Fibroblast of skin of abdomen (primary cell): Measurements from ENCODE around the gene TMED8.

Experiments used
- DNase-seq: peaks from one replicate; pipeline ENCODE4 v3.0.0-alpha.2; 2013

The TMED8 gene

DNA sequence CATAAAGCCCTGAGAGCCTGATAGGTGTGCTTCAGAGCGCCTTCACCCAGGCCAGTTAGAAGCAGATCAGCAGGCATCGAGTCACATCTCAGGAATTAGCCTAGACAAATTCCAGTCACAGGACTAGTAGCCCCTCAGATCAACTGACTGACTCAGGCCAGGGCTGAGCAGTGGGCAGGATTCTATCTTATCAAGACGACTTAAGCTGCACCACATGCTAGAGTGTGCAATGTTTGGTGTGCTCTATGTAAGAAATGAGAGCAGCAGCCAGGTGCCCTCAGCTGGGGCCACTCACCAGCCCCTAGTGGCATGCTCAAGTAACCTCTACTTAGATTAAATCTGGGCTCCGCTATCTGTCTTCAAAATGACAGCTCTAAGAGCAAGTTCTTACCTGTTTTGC lies 86.2 kb downstream of the TMED8 start:
- DNase-seq, result peak; percentile 25

DNA sequence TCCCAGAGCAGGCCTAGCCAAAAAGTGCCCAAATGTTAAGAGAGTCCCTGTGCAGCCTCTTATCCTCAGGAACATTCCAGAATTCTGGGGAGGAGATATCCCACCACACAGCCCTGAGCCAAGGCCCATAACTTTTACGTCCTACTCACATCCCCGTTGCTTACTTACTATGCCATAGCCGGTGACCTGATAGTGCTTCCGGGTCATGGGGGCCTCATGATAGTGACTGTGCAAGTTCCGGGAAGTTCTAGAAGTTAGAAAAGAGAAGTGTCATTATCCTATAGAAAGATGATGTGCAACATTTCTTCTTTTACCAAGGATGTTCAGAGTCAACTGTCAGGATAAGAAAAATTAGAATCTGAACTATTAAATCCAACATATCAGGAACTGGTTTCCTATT lies 90.3 kb downstream of the TMED8 start:
- DNase-seq, result no peak
